Sigmoid colon (tissue), 7 donors: ENCODE data around the gene PILRA. TPM values are rescaled to one million over a fixed set of nuclear protein-coding genes. Genes with fewer than 3 reads are reported as not detected.
"Not testable (repeated sequence)": the region's sequence is repeated elsewhere in the genome, so short reads cannot be mapped to it uniquely, and the experiment has no call there.

Source experiments
- DNase-seq: peaks from one replicate; pipeline ENCODE4 v3.0.0-alpha.2; 2019
- H3K27ac ChIP-seq, 4 donors: fragments of 200-600 bp; sonication (generic); one replicate each; pipeline ENCODE4 v1.5.1; 2016 to 2019; ENCODE audit warnings: mild to moderate bottlenecking in 1 of 4
- H3K27me3 ChIP-seq, 3 donors: fragments of 200-600 bp; sonication (generic); one replicate each; pipeline ENCODE4 v1.5.1; 2019; ENCODE audit warnings: mild to moderate bottlenecking in 1 of 3
- H3K36me3 ChIP-seq, 4 donors: fragments of 200-600 bp; sonication (generic); one replicate each; pipeline ENCODE4 v1.5.1; 2016 to 2019
- H3K4me1 ChIP-seq, 4 donors: fragments of 200-600 bp; sonication (generic); one replicate each; pipeline ENCODE4 v1.5.1; 2017 to 2019
- H3K4me3 ChIP-seq, 4 donors: fragments of 200-600 bp; sonication (generic); one replicate each; pipeline ENCODE4 v1.5.1; 2017 to 2019; ENCODE audit warnings: mild to moderate bottlenecking in 2 of 4, moderate library complexity in 1 of 4
- H3K9me3 ChIP-seq, 4 donors: fragments of 200-600 bp in 3 of 4; sonication (generic) in 3 of 4; one replicate each; pipeline versions ENCODE4 v1.5.1 to v1.6.1; 2013 to 2019
- EP300 ChIP-seq, 4 donors: sonication (generic); formaldehyde crosslinking; IDR thresholded peaks; one replicate each; pipeline ENCODE4 v1.6.1; 2017; ENCODE audit warnings: antibody characterized with exemption in 4 of 4
- POLR2A ChIP-seq, 2 donors: fragments of 450-650 bp; IDR thresholded peaks; one replicate each; pipeline ENCODE4 v1.6.1; 2016; ENCODE audit warnings: antibody characterized with exemption in 2 of 2, mild to moderate bottlenecking in 2 of 2, moderate library complexity in 2 of 2
- POLR2AphosphoS5 ChIP-seq, 4 donors: sonication (generic); formaldehyde crosslinking; IDR thresholded peaks; one replicate each; pipeline ENCODE4 v1.6.1; 2017; ENCODE audit warnings: antibody characterized with exemption in 4 of 4
- WGBS, 2 donors: extraction: QIAGEN DNeasy Blood & Tissue Kit; methylation state at CpG; one replicate each; pipeline ENCODE4 v1.1.7; 2013; 5-methylcytosine and 5-hydroxymethylcytosine counted together
- intact Hi-C: fragments of 100-400 bp; cut with DNase I; formaldehyde crosslinking; loops from one replicate; pipeline ENCODE4 v1.15.1; 2023
- polyA plus RNA-seq, 3 donors: library from polyadenylated mRNA; stranded (reverse); fragments of 200-250 nt; gene quantifications; one replicate each; pipeline ENCODE4 v1.2.3, GENCODE V29; 2013
- total RNA-seq, 4 donors: library from RNA; depleted of rRNA; stranded (reverse); fragments of >200 nt; gene quantifications; one replicate each; pipeline ENCODE4 v1.1.0, GENCODE V29; 2016
- TF ChIP-seq, protein P1 (sequence below), 4 experiments: fragments of 450-650 bp in 3 of 4; fragments of 200-600 bp in 1 of 4; IDR thresholded peaks; one replicate each; pipeline ENCODE4 v1.5.1; 2016 to 2019; ENCODE audit warnings: antibody characterized with exemption in 4 of 4, mild to moderate bottlenecking in 3 of 4, moderate library complexity in 2 of 4
- donor health status: healthy with polysubstance abuse.
- donor health status: Bipolar disorder and iron deficiency.
- donor health status: healthy.

Gene PILRA
- total and polyA plus RNA-seq, 7 donors, result 5.0 to 10.0 (median 5.8) TPM

DNA sequence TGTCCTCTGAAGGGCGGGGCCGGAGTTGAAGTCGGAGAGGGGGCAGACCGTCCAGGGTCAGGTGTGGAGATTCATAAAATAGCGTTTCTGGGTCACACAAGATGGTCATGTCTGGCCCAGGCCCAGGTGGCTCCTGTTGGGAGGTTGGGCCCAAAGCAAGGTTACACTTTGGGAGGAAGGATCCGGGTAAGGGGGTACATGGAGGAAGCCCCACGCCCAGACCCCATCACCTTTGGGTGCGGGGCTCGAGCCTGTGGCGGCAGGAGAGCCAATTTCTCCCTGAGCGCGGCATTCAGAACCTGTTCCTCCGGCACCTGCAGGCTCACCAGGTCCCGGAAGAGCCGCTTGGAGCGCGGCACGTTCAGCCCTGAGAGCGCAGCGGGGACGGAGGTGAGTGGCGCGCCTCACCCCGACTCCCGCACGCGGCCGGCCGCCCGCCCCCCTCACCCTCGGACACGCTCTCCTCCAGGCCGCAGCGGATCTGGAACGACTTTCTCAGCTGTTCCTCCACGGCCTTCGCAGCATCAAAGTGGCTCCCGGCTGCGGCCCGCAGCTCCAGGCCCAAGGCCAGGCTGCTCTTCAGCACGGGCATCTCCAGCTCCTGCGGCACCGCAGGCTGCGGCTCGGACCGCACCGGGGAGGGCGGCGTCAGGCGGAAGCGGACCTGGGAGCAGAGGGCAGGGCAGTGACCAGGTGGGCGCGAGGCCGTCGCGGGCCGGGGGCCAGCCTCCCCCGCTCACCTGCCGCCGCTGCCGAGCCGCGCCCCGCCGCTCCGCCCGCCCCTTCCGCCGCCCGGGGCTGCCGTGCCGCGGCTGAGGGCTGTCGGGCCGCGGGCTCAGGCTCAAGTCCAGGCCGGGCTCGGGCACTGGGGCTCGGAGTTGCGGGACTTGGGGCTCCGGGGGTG lies 62.4 kb downstream of the PILRA start:
- no peaks in the 10 kb centered on the region for H3K9me3 ChIP-seq
- H3K4me1 ChIP-seq, result peaks cover 0 to 43% (median 35%) of the 10 kb centered on the region in 4 donors
- TF ChIP-seq EP300 (IDR thresholded peaks at IDR 0.05) (no peak), POLR2AphosphoS5 (IDR thresholded peaks at IDR 0.05) (peak in 2 of 4 donors; percentile 40 to 44), POLR2A (IDR thresholded peaks at IDR 0.05) (no peak)
- TF ChIP-seq, protein P1, sequence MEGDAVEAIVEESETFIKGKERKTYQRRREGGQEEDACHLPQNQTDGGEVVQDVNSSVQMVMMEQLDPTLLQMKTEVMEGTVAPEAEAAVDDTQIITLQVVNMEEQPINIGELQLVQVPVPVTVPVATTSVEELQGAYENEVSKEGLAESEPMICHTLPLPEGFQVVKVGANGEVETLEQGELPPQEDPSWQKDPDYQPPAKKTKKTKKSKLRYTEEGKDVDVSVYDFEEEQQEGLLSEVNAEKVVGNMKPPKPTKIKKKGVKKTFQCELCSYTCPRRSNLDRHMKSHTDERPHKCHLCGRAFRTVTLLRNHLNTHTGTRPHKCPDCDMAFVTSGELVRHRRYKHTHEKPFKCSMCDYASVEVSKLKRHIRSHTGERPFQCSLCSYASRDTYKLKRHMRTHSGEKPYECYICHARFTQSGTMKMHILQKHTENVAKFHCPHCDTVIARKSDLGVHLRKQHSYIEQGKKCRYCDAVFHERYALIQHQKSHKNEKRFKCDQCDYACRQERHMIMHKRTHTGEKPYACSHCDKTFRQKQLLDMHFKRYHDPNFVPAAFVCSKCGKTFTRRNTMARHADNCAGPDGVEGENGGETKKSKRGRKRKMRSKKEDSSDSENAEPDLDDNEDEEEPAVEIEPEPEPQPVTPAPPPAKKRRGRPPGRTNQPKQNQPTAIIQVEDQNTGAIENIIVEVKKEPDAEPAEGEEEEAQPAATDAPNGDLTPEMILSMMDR (IDR thresholded peaks at IDR 0.05), result no peak
- peak; percentile 75 for DNase-seq
- no peaks in the 10 kb centered on the region for H3K27me3 ChIP-seq
- WGBS, 2 donors, result 1 to 2% methylated on average over 81 of the region's 81 CpGs
- intact Hi-C loops, result loop anchor here (1.0 kb wide), 1 partner anchor 15 kb away; no protein-coding TSS in a partner anchor
- H3K27ac ChIP-seq, result peak overlapping the region; percentile 94 to 98 (median 96)
- H3K4me3 ChIP-seq, result peak overlapping the region; percentile 83 to 96 (median 91)
- peaks cover 8 to 27% (median 16%) of the 10 kb centered on the region in 4 donors for H3K36me3 ChIP-seq

DNA sequence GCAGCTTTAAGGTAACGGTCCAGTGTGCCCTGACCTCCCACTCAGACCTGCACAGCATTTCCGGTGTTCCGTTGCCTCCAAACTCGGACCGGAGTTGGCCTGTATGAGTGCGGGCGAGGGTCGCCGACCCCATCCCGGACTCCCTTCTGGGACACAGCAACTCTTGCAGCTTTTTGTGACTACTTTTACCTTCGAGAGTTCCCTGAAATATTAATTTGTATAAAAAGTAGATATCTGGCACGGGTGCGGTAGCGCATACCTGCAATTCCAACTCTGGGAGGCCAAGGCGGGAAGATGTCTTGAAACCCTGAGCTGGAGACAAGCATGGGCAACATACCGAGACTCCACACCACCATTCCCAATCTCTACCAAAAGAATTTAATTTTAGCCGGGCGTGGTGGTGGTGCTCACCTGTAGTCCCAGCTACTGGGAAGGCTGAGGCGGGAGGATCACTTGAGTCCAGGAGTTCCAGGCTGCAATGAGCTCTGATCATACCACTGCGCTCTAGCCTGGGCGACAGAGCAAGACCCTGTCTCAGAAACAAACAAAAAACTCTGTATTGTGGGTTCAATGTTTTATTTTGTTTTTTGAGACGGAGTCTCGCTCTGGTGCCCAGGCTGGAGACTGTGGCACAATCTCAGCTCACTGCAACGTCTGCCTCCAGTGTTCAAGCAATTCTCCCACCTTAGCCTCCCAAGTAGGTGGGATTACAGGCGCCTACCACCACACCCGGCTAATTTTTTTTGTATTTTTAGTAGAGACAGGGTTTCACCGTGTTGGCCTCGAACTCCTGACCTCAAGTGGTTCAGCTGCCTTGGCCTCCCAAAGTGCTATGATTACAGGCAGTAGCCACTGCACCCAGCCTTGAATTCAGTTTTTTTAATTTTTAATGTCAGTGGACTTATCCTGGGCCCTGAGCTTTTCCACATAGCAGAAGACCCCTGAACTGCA lies 64.1 kb downstream of the PILRA start:
- peak overlapping the region; percentile 94 to 98 (median 96) for H3K27ac ChIP-seq
- no peaks in the 10 kb centered on the region for H3K9me3 ChIP-seq
- H3K36me3 ChIP-seq, result peaks cover 8 to 22% (median 16%) of the 10 kb centered on the region in 4 donors
- H3K27me3 ChIP-seq, result no peaks in the 10 kb centered on the region
- intact Hi-C loops, result no loop called here
- peak; percentile 76 for DNase-seq
- WGBS, 2 donors, result 92 to 93% methylated on average over 28 of the region's 28 CpGs
- peaks cover 0 to 25% (median 18%) of the 10 kb centered on the region in 4 donors for H3K4me1 ChIP-seq
- peak overlapping the region in 2 of 4 donors; percentile 83 to 92 for H3K4me3 ChIP-seq
- TF ChIP-seq, protein P1 (IDR thresholded peaks at IDR 0.05), result no peak
- TF ChIP-seq POLR2A (IDR thresholded peaks at IDR 0.05), result no peak
- TF ChIP-seq POLR2AphosphoS5 (IDR thresholded peaks at IDR 0.05), result no peak
- TF ChIP-seq EP300 (IDR thresholded peaks at IDR 0.05), result no peak

DNA sequence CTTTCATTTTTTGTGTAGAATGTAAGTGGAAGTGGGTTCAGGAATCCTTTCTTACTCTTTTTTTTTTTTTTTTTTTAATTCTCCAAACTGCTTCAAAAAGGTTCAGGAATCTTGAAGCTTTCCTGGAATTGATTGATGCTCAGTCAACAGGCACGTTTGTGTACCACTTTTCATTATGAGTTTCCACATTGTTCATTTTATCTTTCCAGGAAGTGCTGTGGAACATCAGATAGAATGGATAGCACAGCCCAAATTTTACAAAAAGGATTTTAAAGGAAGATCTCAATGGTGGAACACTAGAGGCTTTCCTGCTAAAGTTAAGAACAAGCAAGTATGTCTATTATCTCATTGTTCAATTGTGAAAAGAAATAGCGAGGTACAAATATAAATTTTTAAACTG lies 64.9 kb downstream of the PILRA start:
- Histone ChIP-seq H3K27ac (no peak overlapping the region), H3K4me1 (peaks cover 0 to 20% (median 13%) of the 10 kb centered on the region in 4 donors), H3K4me3 (no peak overlapping the region), H3K27me3 (no peaks in the 10 kb centered on the region), H3K36me3 (peaks cover 8 to 16% (median 11%) of the 10 kb centered on the region in 4 donors), H3K9me3 (no peaks in the 10 kb centered on the region)
- no peak for DNase-seq
- 53 to 66% methylated on average over 2 of the region's 2 CpGs for WGBS, 2 donors
- intact Hi-C loops, result no loop called here
- TF ChIP-seq EP300 (IDR thresholded peaks at IDR 0.05) (no peak), POLR2A (IDR thresholded peaks at IDR 0.05) (no peak), POLR2AphosphoS5 (IDR thresholded peaks at IDR 0.05) (no peak)
- TF ChIP-seq, protein P1 (IDR thresholded peaks at IDR 0.05), result no peak

DNA sequence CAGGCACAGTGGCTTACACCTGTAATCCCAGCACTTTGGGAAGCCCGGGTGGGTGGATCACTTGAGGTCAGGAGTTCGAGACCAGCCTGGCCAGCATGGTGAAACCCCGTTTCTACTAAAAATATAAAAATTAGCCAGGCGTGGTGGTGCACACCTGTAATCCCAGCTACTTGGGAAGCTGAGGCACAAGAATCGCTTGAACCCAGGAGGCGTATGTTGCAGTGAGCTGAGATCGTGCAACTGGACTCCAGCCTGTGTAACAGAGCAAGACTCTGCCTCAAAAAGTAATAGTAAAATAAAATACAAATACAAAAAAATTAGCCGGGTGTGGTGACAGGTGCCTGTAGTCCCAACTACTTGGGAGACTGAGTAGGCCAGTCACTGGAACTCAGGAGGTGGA lies 65.4 kb downstream of the PILRA start:
- intact Hi-C loops, H3K27me3 ChIP-seq, H3K9me3 ChIP-seq, H3K4me3 ChIP-seq, H3K27ac ChIP-seq, DNase-seq: not testable (repeated sequence)
- Histone ChIP-seq H3K36me3 (peaks cover 3 to 10% (median 6%) of the 10 kb centered on the region in 4 donors), H3K4me1 (peaks cover 0 to 20% (median 13%) of the 10 kb centered on the region in 4 donors)
- 92 to 94% methylated on average over 8 of the region's 8 CpGs for WGBS, 2 donors

DNA sequence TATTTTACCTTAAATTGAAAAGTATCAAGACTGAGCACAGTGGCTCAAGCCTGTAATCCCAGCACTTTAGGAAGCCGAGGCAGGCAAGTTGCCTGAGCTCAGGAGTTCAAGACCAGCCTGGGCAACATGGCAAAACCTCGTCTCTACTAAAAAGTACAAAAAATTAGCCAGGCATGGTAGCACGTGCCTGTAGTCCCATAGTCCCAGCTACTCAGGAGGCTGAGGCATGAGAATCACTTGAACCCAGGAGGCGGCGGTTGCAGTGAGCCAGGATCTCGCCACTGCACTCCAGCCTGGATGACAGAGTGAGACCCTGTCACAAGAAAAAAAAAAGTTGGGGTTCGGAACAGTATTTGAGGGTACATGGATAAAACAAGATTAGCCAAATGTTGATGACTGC lies 66.0 kb downstream of the PILRA start:
- WGBS, 2 donors, result 90 to 93% methylated on average over 7 of the region's 7 CpGs
- H3K27ac ChIP-seq, H3K36me3 ChIP-seq, H3K9me3 ChIP-seq, H3K4me3 ChIP-seq, intact Hi-C loops, H3K27me3 ChIP-seq: not testable (repeated sequence)
- peaks cover 0 to 19% (median 13%) of the 10 kb centered on the region in 4 donors for H3K4me1 ChIP-seq
- DNase-seq, result peak; percentile 46
